Measurements from ENCODE around the gene FERMT2.
"Not testable (repeated sequence)": the region's sequence is repeated elsewhere in the genome, so short reads cannot be mapped to it uniquely, and the experiment has no call there.

Gene FERMT2

GRCh38 chr14:52944254-52944653 lies 6.6 kb downstream of the FERMT2 start:
- no peak for DNase-seq (ENCODE audit: low read depth)

GRCh38 chr14:52939427-52939826 lies 11.4 kb downstream of the FERMT2 start:
- no peak for DNase-seq (ENCODE audit: low read depth)

GRCh38 chr14:52937869-52938268 lies 13.0 kb downstream of the FERMT2 start:
- DNase-seq (ENCODE audit: low read depth), result no peak

- DNase-seq (ENCODE audit: low read depth), result no peak
Measured at GRCh38 chr14:52937306-52937705, 13.5 kb downstream of the FERMT2 start.

- DNase-seq (ENCODE audit: low read depth), result no peak
Measured at GRCh38 chr14:52936437-52936836, 14.4 kb downstream of the FERMT2 start.

- no peak for DNase-seq (ENCODE audit: low read depth)
Measured at GRCh38 chr14:52935833-52936232, 15.0 kb downstream of the FERMT2 start.

- DNase-seq (ENCODE audit: low read depth), result no peak
Measured at GRCh38 chr14:52934762-52935161, 16.1 kb downstream of the FERMT2 start.

GRCh38 chr14:52929192-52929807 lies 21.6 kb downstream of the FERMT2 start:
- DNase-seq (ENCODE audit: low read depth), result no peak

GRCh38 chr14:52926953-52927352 lies 23.9 kb downstream of the FERMT2 start:
- no peak for DNase-seq (ENCODE audit: low read depth)

- DNase-seq (ENCODE audit: low read depth), result no peak
Measured at GRCh38 chr14:52923902-52924575, 26.8 kb downstream of the FERMT2 start.

GRCh38 chr14:52922656-52923055 lies 28.2 kb downstream of the FERMT2 start:
- no peak for DNase-seq (ENCODE audit: low read depth)

- DNase-seq (ENCODE audit: low read depth), result no peak
Measured at GRCh38 chr14:52922059-52922458, 28.8 kb downstream of the FERMT2 start.

GRCh38 chr14:52920411-52920810 lies 30.4 kb downstream of the FERMT2 start:
- DNase-seq (ENCODE audit: low read depth), result not testable (repeated sequence)

- no peak for DNase-seq (ENCODE audit: low read depth)
Measured at GRCh38 chr14:52919971-52920370, 30.9 kb downstream of the FERMT2 start.

- no peak for DNase-seq (ENCODE audit: low read depth)
Measured at GRCh38 chr14:52918486-52918885, 32.4 kb downstream of the FERMT2 start.

GRCh38 chr14:52917735-52918134 lies 33.1 kb downstream of the FERMT2 start:
- no peak for DNase-seq (ENCODE audit: low read depth)

- no peak for DNase-seq (ENCODE audit: low read depth)
Measured at GRCh38 chr14:52914295-52914694, 36.6 kb downstream of the FERMT2 start.

GRCh38 chr14:52913271-52913670 lies 37.6 kb downstream of the FERMT2 start:
- no peak for DNase-seq (ENCODE audit: low read depth)

- DNase-seq (ENCODE audit: low read depth), result no peak
Measured at GRCh38 chr14:52911904-52912303, 38.9 kb downstream of the FERMT2 start.

- DNase-seq (ENCODE audit: low read depth), result no peak
Measured at GRCh38 chr14:52910572-52910971, 40.3 kb downstream of the FERMT2 start.

- no peak for DNase-seq (ENCODE audit: low read depth)
Measured at GRCh38 chr14:52907949-52908348, 42.9 kb downstream of the FERMT2 start.

- no peak for DNase-seq (ENCODE audit: low read depth)
Measured at GRCh38 chr14:52906141-52906601, 44.7 kb downstream of the FERMT2 start.

- no peak for DNase-seq (ENCODE audit: low read depth)
Measured at GRCh38 chr14:52902971-52903619, 47.8 kb downstream of the FERMT2 start.
